Activated CD4-positive, alpha-beta T cell treated with anti-CD3 and anti-CD28 coated beads for 4 hours (primary cell): Measurements from ENCODE around the gene SGMS2.
"Not testable (repeated sequence)": the region's sequence is repeated elsewhere in the genome, so short reads cannot be mapped to it uniquely, and the experiment has no call there.

Experiments used
- DNase-seq, 2 donors: peaks; one replicate each; pipeline ENCODE4 v3.0.0-alpha.2; 2020

SGMS2 gene

DNA sequence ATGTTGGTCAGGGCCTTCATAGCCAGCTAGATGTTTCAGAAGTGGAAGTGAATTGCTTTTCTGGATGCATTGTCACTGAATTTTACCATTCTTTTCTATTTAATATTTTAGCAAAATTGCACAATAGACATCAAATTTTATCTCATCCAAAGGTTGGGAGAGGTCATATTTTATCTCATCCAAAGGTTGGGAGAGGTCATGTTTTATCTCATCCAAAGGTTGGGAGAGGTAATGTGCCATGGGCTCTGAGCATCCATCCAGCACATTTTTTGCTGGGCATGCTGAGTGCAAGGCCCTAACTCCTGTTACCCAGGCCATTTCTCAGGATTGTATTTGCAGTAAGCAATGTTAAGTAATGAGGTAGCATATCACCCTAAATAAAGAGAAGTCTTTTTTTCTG, 91.9 kb downstream of the SGMS2 start:
- no peak for DNase-seq

GRCh38 chr4:107917500-107917899, 92.8 kb downstream of the SGMS2 start:
- no peak for DNase-seq

- no peak for DNase-seq
Measured at GRCh38 chr4:107922486-107923473, 98.0 kb downstream of the SGMS2 start.

GRCh38 chr4:107925713-107926112, 101.0 kb downstream of the SGMS2 start:
- DNase-seq, result not testable (repeated sequence)

DNA sequence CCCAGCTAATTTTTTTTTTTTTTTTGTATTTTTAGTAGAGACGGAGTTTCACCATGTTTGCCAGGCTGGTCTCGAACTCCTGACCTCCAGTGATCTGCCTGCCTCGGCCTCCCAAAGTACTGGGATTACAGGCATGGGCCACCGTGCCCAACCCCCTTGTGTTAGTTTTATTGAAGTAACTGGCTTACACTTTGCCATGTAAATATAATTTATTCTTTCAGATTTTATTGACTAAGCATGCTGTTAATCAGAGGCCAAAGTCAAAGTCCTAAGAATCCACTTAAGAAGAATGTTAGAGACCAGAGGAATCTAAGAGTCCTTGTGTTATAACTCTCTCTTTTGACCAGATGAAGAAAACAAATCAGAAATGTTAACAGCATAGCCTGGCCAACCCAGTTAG, 102.1 kb downstream of the SGMS2 start:
- not testable (repeated sequence) for DNase-seq

- DNase-seq, result peak; percentile 77 to 80
Measured at GRCh38 chr4:107930821-107931774, 106.4 kb downstream of the SGMS2 start, which contains the start of gene CYP2U1. Gene CYP2U1, plus strand, starts transcription at chr4:107931549. Its CDS starts 95 bp downstream, at chr4:107931644.

DNA sequence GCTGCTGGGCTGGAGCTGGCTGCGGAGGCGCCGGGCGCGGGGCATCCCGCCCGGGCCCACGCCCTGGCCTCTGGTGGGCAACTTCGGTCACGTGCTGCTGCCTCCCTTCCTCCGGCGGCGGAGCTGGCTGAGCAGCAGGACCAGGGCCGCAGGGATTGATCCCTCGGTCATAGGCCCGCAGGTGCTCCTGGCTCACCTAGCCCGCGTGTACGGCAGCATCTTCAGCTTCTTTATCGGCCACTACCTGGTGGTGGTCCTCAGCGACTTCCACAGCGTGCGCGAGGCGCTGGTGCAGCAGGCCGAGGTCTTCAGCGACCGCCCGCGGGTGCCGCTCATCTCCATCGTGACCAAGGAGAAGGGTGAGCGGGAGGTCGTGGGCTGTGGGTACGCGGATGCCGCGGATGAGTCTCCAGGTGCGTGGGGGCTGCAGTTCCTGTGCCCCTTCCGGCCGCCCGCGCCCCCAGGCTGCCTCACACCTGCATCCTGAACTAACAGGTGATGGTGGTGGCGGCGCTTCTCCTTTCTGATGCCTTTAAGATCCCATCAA, 107.1 kb downstream of the SGMS2 start:
- peak; percentile 7 to 39 for DNase-seq

DNA sequence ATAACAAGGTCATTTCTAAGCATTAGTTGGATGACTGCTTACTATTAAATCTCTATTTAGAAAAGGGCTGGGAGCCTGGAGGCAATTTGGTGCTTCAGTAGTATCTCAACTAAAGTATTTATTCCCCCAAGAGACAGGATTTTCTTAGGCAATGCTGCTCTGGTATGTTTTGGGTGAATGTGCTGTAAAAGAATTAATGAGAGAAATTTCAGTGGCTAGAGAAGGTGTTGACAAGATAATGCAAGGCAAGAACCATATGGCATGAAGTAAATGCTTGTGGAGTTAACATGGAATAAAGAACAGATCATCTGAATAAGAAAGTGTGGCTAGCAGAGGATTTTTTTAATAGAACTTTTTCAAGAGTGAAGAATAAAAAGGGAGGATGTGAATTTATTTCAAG, 110.5 kb downstream of the SGMS2 start:
- DNase-seq, result no peak

GRCh38 chr4:107937040-107937439, 112.3 kb downstream of the SGMS2 start:
- DNase-seq, result no peak

DNA sequence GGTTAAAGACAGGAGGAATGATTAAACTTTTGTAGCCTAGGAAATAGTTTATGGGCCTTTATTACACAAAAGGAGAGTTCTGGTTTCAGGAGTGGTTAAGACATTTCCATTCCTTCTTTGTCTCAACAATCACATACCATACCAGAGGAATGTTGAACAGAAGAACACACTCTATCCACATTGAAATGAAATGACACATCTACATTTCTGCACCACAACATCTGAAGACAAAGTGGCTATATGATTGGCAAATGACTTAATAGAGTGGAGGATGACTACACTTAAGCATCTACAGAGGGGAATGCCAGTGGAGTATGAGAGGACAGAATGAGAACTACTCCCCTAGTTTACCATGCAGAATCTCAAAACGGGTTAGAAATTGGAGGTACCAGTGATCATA, 114.6 kb downstream of the SGMS2 start:
- no peak for DNase-seq

DNA sequence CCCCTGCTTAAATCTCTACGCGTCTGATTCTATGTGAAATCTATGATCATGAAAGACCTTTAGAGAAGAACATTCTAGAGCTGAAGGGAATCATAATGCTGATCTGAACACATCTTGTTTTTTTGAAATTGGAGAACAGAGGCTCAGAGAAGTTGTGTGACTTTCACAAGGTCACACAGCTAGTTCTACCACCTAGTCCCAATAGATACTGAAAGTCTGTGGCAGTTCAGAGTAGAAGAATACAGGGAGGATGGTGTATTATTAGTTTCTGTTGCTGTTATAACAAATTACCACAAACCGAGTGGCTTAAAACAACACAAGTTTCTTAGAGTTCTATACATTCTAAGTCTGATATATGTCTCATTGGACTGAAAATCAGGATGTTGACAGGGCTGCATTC, 121.1 kb downstream of the SGMS2 start:
- DNase-seq, result no peak

- DNase-seq, result no peak
Measured at GRCh38 chr4:107950746-107951540, 126.2 kb downstream of the SGMS2 start.

- no peak for DNase-seq
Measured at GRCh38 chr4:107951551-107951950, 126.8 kb downstream of the SGMS2 start.

DNA sequence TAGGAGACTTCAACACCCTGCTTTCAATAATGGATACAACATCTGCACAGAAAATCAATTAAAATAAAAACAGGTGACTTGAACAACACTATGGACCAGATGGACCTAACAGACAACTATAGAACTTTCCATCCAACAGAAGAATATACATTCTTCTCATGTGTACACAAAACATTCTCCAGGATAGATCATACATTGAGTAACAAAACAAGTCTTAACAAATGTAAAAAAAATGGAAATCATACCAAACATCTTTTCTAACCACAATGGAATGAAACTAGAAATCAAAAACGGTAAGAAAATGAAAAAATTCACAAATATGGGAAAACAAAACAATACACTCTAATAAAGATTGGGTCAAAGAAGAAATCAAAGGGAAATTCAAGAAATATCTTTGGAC, 131.3 kb downstream of the SGMS2 start:
- DNase-seq, result no peak
